Breast epithelium (tissue), 3 donors: ENCODE results near the gene PDGFA.

Experiments
- CTCF ChIP-seq, 3 donors: fragments of 450-650 bp; IDR thresholded peaks; one replicate each; pipeline ENCODE4 v1.5.1; 2016 to 2017; ENCODE audit warnings: antibody characterized with exemption in 3 of 3, mild to moderate bottlenecking in 3 of 3, moderate library complexity in 3 of 3
- POLR2A ChIP-seq: fragments of 450-650 bp; IDR thresholded peaks from one replicate; pipeline ENCODE4 v1.6.1; 2016; ENCODE audit warnings: antibody characterized with exemption, mild to moderate bottlenecking, moderate library complexity
- POLR2AphosphoS5 ChIP-seq, 3 donors: sonication (generic); formaldehyde crosslinking; IDR thresholded peaks; one replicate each; pipeline ENCODE4 v1.6.1; 2017; ENCODE audit warnings: antibody characterized with exemption in 3 of 3

- TF ChIP-seq CTCF (IDR thresholded peaks at IDR 0.05) (no peak), POLR2AphosphoS5 (IDR thresholded peaks at IDR 0.05) (no peak), POLR2A (no peak)
Measured at GRCh38 chr7:469563-469961, 50.1 kb downstream of the PDGFA start.
